Type B pancreatic cell (in vitro differentiated cells): ENCODE data around the gene MEA1. TPM values are rescaled to one million over a fixed set of nuclear protein-coding genes. Genes with fewer than 3 reads are reported as not detected.

ENCODE experiments used
- DNase-seq: peaks from one replicate; pipeline ENCODE4 v3.0.0; 2021; ENCODE audit warnings: mixed read lengths; ENCODE audit not compliant: unreplicated experiment; ENCODE audit errors: extremely low spot score
- H3K27ac Mint-ChIP-seq: 2 replicates; pipeline ENCODE4 v1.8.0; 2021; ENCODE audit warnings: mild to moderate bottlenecking, mixed read lengths
- H3K27me3 Mint-ChIP-seq: 2 replicates; pipeline ENCODE4 v1.8.0; 2021; ENCODE audit warnings: mixed read lengths
- H3K36me3 Mint-ChIP-seq: 2 replicates; pipeline ENCODE4 v1.8.0; 2021; ENCODE audit warnings: mixed read lengths
- H3K4me1 Mint-ChIP-seq: one replicate; pipeline ENCODE4 v1.8.0; 2021; ENCODE audit warnings: mixed read lengths; ENCODE audit not compliant: unreplicated experiment
- H3K4me3 Mint-ChIP-seq: 2 replicates; pipeline ENCODE4 v1.8.0; 2021; ENCODE audit warnings: mild to moderate bottlenecking, mixed read lengths
- H3K9me3 Mint-ChIP-seq: 2 replicates; pipeline ENCODE4 v1.8.0; 2021; ENCODE audit warnings: mixed read lengths
- CTCF ChIP-seq: fragments of 200-600 bp; sonication (generic); conservative IDR thresholded peaks from 2 replicates; pipeline ENCODE4 v1.5.0; 2021; ENCODE audit warnings: antibody characterized with exemption, mild to moderate bottlenecking
- total RNA-seq: library from RNA; stranded (reverse); gene quantifications from 2 replicates; pipeline ENCODE4 v1.2.1, GENCODE V29; 2021; ENCODE audit warnings: low replicate concordance

The MEA1 gene
- total RNA-seq, 1 donor from 2014 or later, result 67.5 TPM

- Mint-ChIP-seq H3K4me3 (no peak overlapping the region), H3K27me3 (no peaks in the 10 kb centered on the region), H3K27ac (no peak overlapping the region), H3K4me1 (no peaks in the 10 kb centered on the region), H3K9me3 (no peaks in the 10 kb centered on the region), H3K36me3 (peaks cover 3% of the 10 kb centered on the region)
- no peak for DNase-seq
- no peak for TF ChIP-seq CTCF
Measured at GRCh38 chr6:42968783-42969182, 45.0 kb downstream of the MEA1 start.

- H3K4me3 Mint-ChIP-seq, result no peak overlapping the region
- DNase-seq, result no peak
- no peaks in the 10 kb centered on the region for H3K27me3 Mint-ChIP-seq
- no peaks in the 10 kb centered on the region for H3K4me1 Mint-ChIP-seq
- peaks cover 3% of the 10 kb centered on the region for H3K36me3 Mint-ChIP-seq
- no peak overlapping the region for H3K27ac Mint-ChIP-seq
- TF ChIP-seq CTCF, result no peak
- no peaks in the 10 kb centered on the region for H3K9me3 Mint-ChIP-seq
Measured at GRCh38 chr6:42968126-42968701, 45.5 kb downstream of the MEA1 start.

GRCh38 chr6:42967228-42967627, 46.5 kb downstream of the MEA1 start:
- no peak for TF ChIP-seq CTCF
- Mint-ChIP-seq H3K36me3 (peaks cover 3% of the 10 kb centered on the region), H3K4me1 (no peaks in the 10 kb centered on the region), H3K9me3 (no peaks in the 10 kb centered on the region), H3K27ac (no peak overlapping the region), H3K4me3 (no peak overlapping the region), H3K27me3 (peaks cover 2% of the 10 kb centered on the region)
- no peak for DNase-seq

GRCh38 chr6:42966571-42966970, 47.2 kb downstream of the MEA1 start:
- no peaks in the 10 kb centered on the region for H3K4me1 Mint-ChIP-seq
- H3K4me3 Mint-ChIP-seq, result no peak overlapping the region
- no peak overlapping the region for H3K27ac Mint-ChIP-seq

GRCh38 chr6:42963855-42964605, 49.7 kb downstream of the MEA1 start:
- H3K27ac Mint-ChIP-seq, result no peak overlapping the region

More at GRCh38 chr6:42966571-42966970, 47.2 kb downstream of the MEA1 start:
- TF ChIP-seq CTCF, result no peak
- DNase-seq, result no peak
- peaks cover 1% of the 10 kb centered on the region for H3K36me3 Mint-ChIP-seq
- H3K27me3 Mint-ChIP-seq, result peaks cover 4% of the 10 kb centered on the region
- no peaks in the 10 kb centered on the region for H3K9me3 Mint-ChIP-seq

More at GRCh38 chr6:42963855-42964605, 49.7 kb downstream of the MEA1 start:
- no peaks in the 10 kb centered on the region for H3K9me3 Mint-ChIP-seq
- DNase-seq, result no peak
- H3K4me1 Mint-ChIP-seq, result peaks cover 4% of the 10 kb centered on the region
- H3K4me3 Mint-ChIP-seq, result no peak overlapping the region
- H3K36me3 Mint-ChIP-seq, result no peaks in the 10 kb centered on the region
- peak; percentile 50 for TF ChIP-seq CTCF
- peaks cover 24% of the 10 kb centered on the region for H3K27me3 Mint-ChIP-seq
